GM12874 (cell line): ENCODE measurements around the gene YARS2.

ENCODE experiments used
- CTCF ChIP-seq: IDR thresholded peaks from 2 replicates; pipeline ENCODE4 v1.5.1; 2011; ENCODE audit warnings: low read depth, mild to moderate bottlenecking, control low read depth, low read length, moderate library complexity; ENCODE audit not compliant: insufficient read depth

Gene YARS2

GRCh38 chr12:32755654-32756475 lies at the start of gene YARS2:
Gene YARS2 (minus strand): TSS chr12:32755897. CDS start chr12:32755874, 23 bp downstream.
- peak; percentile 70; the same call in 1 of the 2 replicates for TF ChIP-seq CTCF

GRCh38 chr12:32804301-32804700 lies 48.6 kb upstream of the YARS2 start:
- no peak for TF ChIP-seq CTCF

- no peak for TF ChIP-seq CTCF
These were observed 45.7 kb upstream of the YARS2 start for GRCh38 chr12:32801269-32801980.

GRCh38 chr12:32794281-32794680 lies 38.6 kb upstream of the YARS2 start:
- TF ChIP-seq CTCF: no peak

- no peak for TF ChIP-seq CTCF
These were observed 34.2 kb upstream of the YARS2 start for GRCh38 chr12:32789916-32790315.

GRCh38 chr12:32789446-32789845 lies 33.7 kb upstream of the YARS2 start:
- TF ChIP-seq CTCF: no peak

GRCh38 chr12:32788405-32788804 lies 32.7 kb upstream of the YARS2 start:
- no peak for TF ChIP-seq CTCF
